ENCODE data around the gene OR9Q1.

GRCh38 chr11:58070585-58070984 lies 46.9 kb downstream of the OR9Q1 start:
- TF ChIP-seq CTCF (IDR thresholded peaks at IDR 0.05; ENCODE audit: borderline replicate concordance, extremely low read depth, low read length, poor library complexity, severe bottlenecking) (no peak), EZH2 (IDR thresholded peaks at IDR 0.05; ENCODE audit: borderline replicate concordance, low read depth, low read length, severe bottlenecking) (no peak)

Measured in DND-41 (cell line).